ENCODE results near the gene MIX23. TPM values are rescaled to one million over a fixed set of nuclear protein-coding genes. Genes with fewer than 3 reads are reported as not detected.

Gene MIX23
- 10 to 100 TPM; 24.4 to 39.2 (median 32.5) TPM for polyA plus RNA-seq (ENCODE audit: insufficient read length in 10 of 10)
- long read RNA-seq, donor 1, transcript CCDC58-201 (5 exons, 720 nt): major isoform, 6 of 9 reads
- long read RNA-seq, donor 1, partial matches to known transcripts: 0 of 9 reads
- long read RNA-seq, donor 1, other reads (novel, unspliced or antisense): 0 of 9 reads
- long read RNA-seq, donor 2, transcript CCDC58-201 (5 exons, 720 nt): major isoform, 8 of 14 reads
- long read RNA-seq, donor 2, transcript CCDC58-207 (3 exons, 683 nt): minor isoform, 6 of 14 reads
- long read RNA-seq, donor 2, partial matches to known transcripts: 0 of 14 reads
- long read RNA-seq, donor 2, other reads (novel, unspliced or antisense): 0 of 14 reads
- long read RNA-seq, donor 3: 0 reads
- long read RNA-seq, donor 4, transcript CCDC58-201 (5 exons, 720 nt): major isoform, 9 of 10 reads
- long read RNA-seq, donor 4, partial matches to known transcripts: 0 of 10 reads
- long read RNA-seq, donor 4, other reads (novel, unspliced or antisense): 0 of 10 reads
- long read RNA-seq, donor 5, transcript CCDC58-201 (5 exons, 720 nt): major isoform, 14 of 19 reads
- long read RNA-seq, donor 5, partial matches to known transcripts: 0 of 19 reads
- long read RNA-seq, donor 5, other reads (novel, unspliced or antisense): 0 of 19 reads
- long read RNA-seq, donor 6, transcript CCDC58-201 (5 exons, 720 nt): major isoform, 13 of 15 reads
- long read RNA-seq, donor 6, partial matches to known transcripts: 0 of 15 reads
- long read RNA-seq, donor 6, other reads (novel, unspliced or antisense): 0 of 15 reads
- long read RNA-seq, donor 7, transcript CCDC58-201 (5 exons, 720 nt): major isoform, 7 of 9 reads
- long read RNA-seq, donor 7, partial matches to known transcripts: 0 of 9 reads
- long read RNA-seq, donor 7, other reads (novel, unspliced or antisense): 0 of 9 reads
- long read RNA-seq, donor 8, transcript CCDC58-201 (5 exons, 720 nt): major isoform, 11 of 12 reads
- long read RNA-seq, donor 8, partial matches to known transcripts: 0 of 12 reads
- long read RNA-seq, donor 8, other reads (novel, unspliced or antisense): 0 of 12 reads
- long read RNA-seq, donor 9: 0 reads

DNA sequence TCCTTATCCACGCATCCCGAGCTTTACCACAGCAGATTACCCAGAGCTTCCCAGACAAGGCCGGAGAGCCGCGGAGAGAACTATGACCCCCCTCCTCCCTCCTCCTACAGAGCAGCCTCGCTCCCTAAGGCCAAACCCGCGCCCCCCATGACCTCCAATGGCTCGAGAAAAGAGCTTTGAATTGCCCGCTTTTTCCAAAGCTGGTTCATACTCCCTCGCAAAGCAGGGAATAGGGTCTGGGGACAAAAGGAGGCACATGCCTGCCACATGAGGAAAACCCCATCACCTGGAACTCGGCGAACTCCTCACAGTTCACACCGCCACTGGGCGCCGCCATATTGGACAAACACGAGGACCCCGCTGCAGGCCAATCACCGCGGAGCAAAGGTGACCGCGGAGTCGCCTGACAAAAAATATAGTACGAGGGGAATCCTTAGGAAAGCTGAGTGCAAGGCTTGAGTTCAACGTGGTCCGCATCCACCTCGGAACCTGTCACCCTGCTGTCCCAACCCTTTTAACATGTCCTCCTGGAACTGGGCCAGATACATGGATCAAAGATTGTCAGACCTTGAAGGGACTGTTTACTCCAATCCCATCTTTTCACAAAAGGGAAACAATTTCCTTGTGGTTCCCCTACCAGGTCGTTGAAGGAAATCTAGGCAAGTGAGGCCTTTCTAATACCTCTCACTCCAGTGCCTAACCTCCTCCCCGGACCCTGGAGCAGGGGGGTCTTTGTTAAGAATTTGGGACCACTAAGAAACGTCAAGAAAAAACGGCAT is at the start of gene MIX23:
Gene MIX23 (minus strand): TSS at position 344 of the 779 bp plus-strand sequence. CDS start 7 bp downstream, at position 337.
- peak; percentile 88 to 96 (median 91) for DNase-seq

- DNase-seq: no peak
These were observed 47.3 kb upstream of the MIX23 start for GRCh38 chr3:122430371-122430770.

DNA sequence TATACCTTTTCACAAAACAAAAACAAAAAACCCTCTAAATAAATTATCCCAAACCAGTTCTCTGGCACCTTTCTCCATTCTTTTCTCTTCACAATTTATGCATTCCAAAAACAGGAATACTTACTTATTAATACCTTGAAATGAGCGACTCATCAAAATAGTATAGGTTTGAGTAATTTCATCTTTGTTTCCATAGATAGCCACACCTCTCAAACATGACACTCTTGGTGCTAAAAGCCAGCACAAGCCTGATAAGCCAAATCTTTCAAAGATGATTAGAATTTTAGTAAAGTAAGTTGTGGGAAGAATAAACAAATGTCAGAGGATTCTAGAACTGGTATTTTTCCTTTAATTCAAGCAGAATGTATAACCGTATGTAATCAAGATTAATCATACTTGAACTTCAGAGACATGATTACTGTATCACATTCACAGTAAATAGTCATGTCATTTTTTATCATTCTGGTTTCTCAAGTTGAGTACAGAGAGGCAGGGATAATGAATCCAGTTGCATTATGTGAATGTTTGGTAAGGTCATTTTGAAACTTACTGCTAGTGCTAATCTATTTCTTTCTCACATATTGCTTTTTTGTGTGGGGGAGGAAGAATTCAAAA is 44.9 kb upstream of the MIX23 start:
- DNase-seq: no peak

DNA sequence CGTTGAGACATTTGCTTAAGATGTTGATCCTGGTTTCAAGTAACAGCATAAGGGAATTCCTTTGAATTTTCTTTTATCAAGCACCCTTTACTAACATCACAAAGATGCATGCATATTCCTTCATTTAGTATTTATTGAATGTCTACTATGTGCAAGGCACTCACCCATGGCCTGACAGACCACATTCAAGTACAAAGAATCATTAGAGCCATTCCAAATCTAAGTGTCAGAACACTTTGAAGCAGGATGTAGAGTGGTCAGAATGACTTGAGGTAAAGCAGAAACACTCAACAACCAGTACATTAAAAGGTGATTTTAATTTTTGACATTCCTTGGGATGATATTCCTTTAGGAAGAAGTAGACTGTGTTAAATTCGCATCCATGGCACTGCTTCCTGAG is 38.8 kb upstream of the MIX23 start:
- DNase-seq: no peak

GRCh38 chr3:122421101-122421500 is 38.1 kb upstream of the MIX23 start:
- DNase-seq: no peak

DNA sequence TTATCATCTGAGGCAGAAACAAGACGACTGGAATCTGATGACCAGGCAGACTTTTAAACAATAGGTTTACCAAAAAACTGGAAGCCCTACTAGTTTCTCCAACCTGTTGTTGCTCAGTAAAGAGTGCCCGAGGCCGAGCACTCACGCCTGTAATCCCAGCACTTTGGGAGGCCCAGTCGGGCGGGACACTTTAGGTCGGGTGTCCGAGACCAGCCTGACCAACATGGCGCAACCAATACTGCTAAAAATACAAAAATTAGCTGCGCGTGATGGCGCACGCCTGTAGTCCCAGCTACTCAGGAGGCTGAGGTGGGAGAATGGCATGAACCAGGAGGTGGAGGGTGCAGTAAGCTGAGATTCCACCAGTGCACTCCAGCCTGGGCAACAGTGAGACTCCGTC is 33.9 kb upstream of the MIX23 start:
- peak in 2 of 3 donors; percentile 9 to 17 for DNase-seq

GRCh38 chr3:122415762-122416654 is 33.0 kb upstream of the MIX23 start, which contains the start of gene WDR5B:
Gene WDR5B, minus strand, starts transcription at chr3:122416062. Its CDS starts 534 bp downstream, at chr3:122415528.
- DNase-seq: peak; percentile 99

DNA sequence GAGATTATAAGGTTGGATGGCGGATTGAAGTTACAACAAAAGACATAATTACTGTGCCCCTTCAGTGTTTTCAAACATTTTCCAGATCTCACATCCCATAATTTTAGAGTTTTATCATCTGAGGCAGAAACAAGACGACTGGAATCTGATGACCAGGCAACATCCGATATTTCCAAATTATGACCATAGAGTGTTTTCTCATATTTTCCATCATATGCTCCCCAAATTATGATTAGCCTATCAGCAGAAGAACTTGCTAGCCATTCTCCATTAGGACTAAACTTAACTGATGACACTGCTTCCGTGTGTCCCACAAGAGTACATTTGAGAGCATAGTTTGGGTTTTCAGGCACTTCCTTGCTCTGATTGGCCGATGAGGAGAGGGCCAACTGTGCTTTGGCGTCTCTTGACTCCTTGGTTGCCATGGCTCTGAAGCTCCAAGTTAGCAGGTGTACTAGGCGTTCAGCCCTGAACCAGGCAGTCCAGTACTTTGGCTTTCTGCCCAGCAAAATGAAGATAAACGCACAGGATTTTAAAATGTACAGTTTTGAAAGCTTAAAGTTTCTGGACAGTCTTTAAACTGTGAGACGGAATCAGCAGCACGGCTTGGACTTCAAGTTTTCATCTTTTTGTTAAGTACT is 32.2 kb upstream of the MIX23 start:
- peak; percentile 33 to 66 (median 47) for DNase-seq

- no peak for DNase-seq
These were observed 31.4 kb upstream of the MIX23 start for GRCh38 chr3:122414391-122414790.

GRCh38 chr3:122410639-122411038 is 27.6 kb upstream of the MIX23 start:
- DNase-seq: no peak

- no peak for DNase-seq
These were observed 27.1 kb upstream of the MIX23 start for GRCh38 chr3:122410111-122410510.

DNA sequence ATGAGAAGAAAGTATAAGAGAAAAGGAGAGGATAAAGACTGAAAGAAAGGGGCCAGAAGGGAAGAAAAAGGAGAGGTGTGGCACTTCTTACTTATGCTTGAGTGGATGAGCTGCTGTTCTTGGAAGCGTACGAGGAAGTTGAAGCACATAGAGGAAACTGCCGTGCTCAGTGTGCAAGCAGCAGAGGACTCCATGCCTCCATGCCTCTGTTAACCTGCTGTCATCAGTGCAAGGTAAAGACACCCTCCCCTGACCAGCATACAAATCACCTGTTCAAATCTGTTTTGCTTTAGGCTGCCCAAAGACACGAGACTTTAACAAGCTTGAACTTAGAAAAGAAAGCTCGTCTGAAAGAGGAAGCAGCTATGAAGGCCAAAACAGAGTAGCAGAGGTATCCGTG is 26.4 kb upstream of the MIX23 start:
- DNase-seq: no peak

GRCh38 chr3:122407946-122408345 is 24.9 kb upstream of the MIX23 start:
- DNase-seq: no peak

DNA sequence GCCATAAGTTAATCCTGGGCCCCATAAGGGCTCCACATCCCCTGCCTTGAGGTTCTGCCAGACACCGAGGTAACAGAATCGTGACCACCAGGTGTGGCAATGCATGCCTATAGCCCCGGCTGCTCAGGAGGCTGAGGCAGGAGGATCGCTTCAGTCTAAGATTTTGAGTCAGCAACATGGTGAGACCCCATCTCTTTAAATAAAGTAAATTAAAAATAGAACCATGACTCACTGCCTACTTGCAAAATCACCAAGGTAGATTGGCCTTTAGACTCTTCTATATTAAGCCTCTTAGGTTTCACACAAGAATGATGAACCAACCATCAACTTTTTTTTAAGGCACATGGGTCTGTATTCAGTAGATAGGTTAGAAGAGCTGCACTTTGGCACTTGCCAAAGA is 23.2 kb upstream of the MIX23 start:
- DNase-seq: no peak

DNA sequence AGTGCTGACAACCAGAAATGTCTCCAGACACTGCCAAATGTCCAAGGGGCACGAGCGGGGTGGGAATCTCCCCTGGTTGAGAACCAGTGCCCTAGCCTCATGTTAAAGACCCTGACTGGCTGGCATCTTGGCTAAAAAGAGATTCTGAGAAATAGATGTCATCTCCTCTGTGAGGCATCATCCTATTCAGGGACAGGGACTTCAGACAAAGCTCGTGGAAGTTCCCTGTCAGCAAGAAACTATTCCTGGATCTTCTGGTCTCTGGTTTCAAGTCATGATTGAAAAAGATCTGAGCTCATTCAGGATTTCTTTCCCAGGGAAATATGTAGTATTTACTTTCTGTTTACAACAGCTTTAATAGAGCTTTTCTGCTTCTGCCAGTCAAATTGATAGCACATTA is 22.0 kb upstream of the MIX23 start:
- no peak for DNase-seq

GRCh38 chr3:122403489-122403888 is 20.5 kb upstream of the MIX23 start:
- peak in 1 of 3 donors; percentile 10 for DNase-seq

GRCh38 chr3:122398920-122399319 is 15.9 kb upstream of the MIX23 start:
- no peak for DNase-seq

- DNase-seq: no peak
These were observed 14.2 kb upstream of the MIX23 start for GRCh38 chr3:122397201-122397600.

DNA sequence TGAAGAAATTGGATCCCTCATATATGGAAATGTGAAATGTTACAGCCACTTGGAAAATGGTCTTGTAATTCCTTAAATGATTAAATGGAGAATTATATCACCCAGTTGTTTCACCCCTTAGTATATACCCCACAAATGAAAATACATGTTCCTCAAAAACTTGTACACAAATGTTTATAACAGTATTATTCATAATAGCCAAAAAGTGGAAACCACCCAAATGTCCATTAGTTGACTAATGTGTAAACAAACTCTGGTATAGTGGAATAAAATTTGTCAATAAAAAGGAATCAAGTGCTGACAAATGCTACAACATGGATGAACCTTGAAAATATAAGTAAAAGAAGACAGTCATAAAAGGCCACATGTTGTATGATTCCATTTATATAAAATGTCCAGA is 13.5 kb upstream of the MIX23 start:
- DNase-seq: no peak
